Endothelial cell of umbilical vein (primary cell): ENCODE results near the gene PRKD2. TPM values are rescaled to one million over a fixed set of nuclear protein-coding genes. Genes with fewer than 3 reads are reported as not detected.
A peak's percentile ranks its signal among the peaks of the same experiment; 100 is the strongest.

ENCODE experiments used
- BruUV-seq: library from RNA; stranded (reverse); fragments of 400-500 nt; replicated peaks from 2 replicates; lab custom pipeline; 2021; lab: Mats Ljungman, UMichigan
- CTCF ChIA-PET: fragments of 300-600, 350-600 bp; sonication (Branson Sonifier 250); formaldehyde crosslinking; loops from one replicate; lab custom pipeline; 2021; ENCODE audit warnings: antibody characterized with exemption, inconsistent platforms; lab: Charles Lee
- POLR2A ChIA-PET: fragments of 300-600, 350-600 bp; sonication (Branson Sonifier 250); formaldehyde crosslinking; loops from one replicate; lab custom pipeline; 2021; ENCODE audit warnings: antibody characterized with exemption, inconsistent platforms; lab: Charles Lee
- DNase-seq: peaks from one replicate; pipeline ENCODE4 v3.0.0-alpha.2; 2011; ENCODE audit warnings: low read depth, low spot score
- FAIRE-seq: peaks from 2 replicates; lab custom pipeline; 2011; peaks lifted over from hg19 to GRCh38; lab: Jason Lieb, UNC
- H2AFZ ChIP-seq: 2 replicates; pipeline ENCODE4 v1.6.0; 2012; ENCODE audit warnings: low read depth, low read length, control low read depth, inconsistent platforms
- H3K27ac ChIP-seq: 2 replicates; pipeline ENCODE4 v1.5.1; 2011; ENCODE audit warnings: low read depth, mild to moderate bottlenecking, control low read depth, low read length, moderate library complexity; ENCODE audit not compliant: insufficient read depth
- H3K27me3 ChIP-seq, 2 experiments: 2 replicates each; pipeline versions ENCODE4 v1.6.0 to v1.6.1; 2011; ENCODE audit warnings: low read length in 2 of 2, mixed read lengths in 1 of 2; ENCODE audit not compliant: control insufficient read depth in 2 of 2, insufficient read depth in 2 of 2
- H3K36me3 ChIP-seq, 2 experiments: 2 replicates in 1 of 2; 3 replicates in 1 of 2; pipeline ENCODE4 v1.5.1; 2011; ENCODE audit warnings: low read length in 2 of 2, mild to moderate bottlenecking in 1 of 2, moderate library complexity in 1 of 2; ENCODE audit not compliant: control insufficient read depth in 2 of 2, insufficient read depth in 2 of 2; ENCODE audit errors: extremely low read depth in 1 of 2
- H3K4me1 ChIP-seq: 3 replicates; pipeline ENCODE4 v1.5.1; 2011; ENCODE audit warnings: mild to moderate bottlenecking, low read length; ENCODE audit not compliant: control insufficient read depth, insufficient read depth; ENCODE audit errors: extremely low read depth
- H3K4me2 ChIP-seq: 2 replicates; pipeline ENCODE4 v1.6.1; 2011; ENCODE audit warnings: low read length, control low read depth, mixed read lengths; ENCODE audit not compliant: insufficient read depth
- H3K4me3 ChIP-seq, 3 experiments: fragments of 200-600 bp in 1 of 3; sonication (generic), shearing (Covaris generic) in 1 of 3; replicated peaks in 1 of 3; 2 replicates each; pipeline ENCODE4 v1.5.1; 2011 to 2016; ENCODE audit warnings: control low read depth in 3 of 3, low read length in 3 of 3, mild to moderate bottlenecking in 2 of 3, inconsistent platforms in 1 of 3, low read depth in 1 of 3, moderate library complexity in 1 of 3; ENCODE audit not compliant: insufficient read depth in 1 of 3
- H3K79me2 ChIP-seq: 2 replicates; pipeline ENCODE4 v1.6.0; 2012; ENCODE audit warnings: low read length, inconsistent platforms; ENCODE audit not compliant: control insufficient read depth, insufficient read depth
- H3K9ac ChIP-seq: replicated peaks from 2 replicates; pipeline ENCODE3; 2011; ENCODE audit warnings: low read length, control low read depth; ENCODE audit not compliant: insufficient read depth; ENCODE audit errors: extremely low read depth
- H3K9me1 ChIP-seq: replicated peaks from 3 replicates; pipeline ENCODE4 v1.6.0; 2011; ENCODE audit warnings: mild to moderate bottlenecking, low read length; ENCODE audit not compliant: control insufficient read depth, insufficient read depth; ENCODE audit errors: extremely low read depth
- H3K9me3 ChIP-seq: replicated peaks from 2 replicates; pipeline ENCODE4 v1.5.1; 2012; ENCODE audit warnings: low read length, inconsistent platforms; ENCODE audit not compliant: control insufficient read depth, insufficient read depth
- H4K20me1 ChIP-seq: replicated peaks from 2 replicates; pipeline ENCODE3; 2011; ENCODE audit warnings: mild to moderate bottlenecking, low read length; ENCODE audit not compliant: control insufficient read depth, insufficient read depth; ENCODE audit errors: extremely low read depth
- FOS ChIP-seq: IDR thresholded peaks from 2 replicates; pipeline ENCODE4 v1.6.1; 2011; ENCODE audit warnings: mild to moderate bottlenecking, low read length, moderate library complexity, borderline replicate concordance; ENCODE audit not compliant: insufficient read depth
- GATA2 ChIP-seq: IDR thresholded peaks from 2 replicates; pipeline ENCODE4 v1.7.0; 2011; ENCODE audit warnings: low read depth, mild to moderate bottlenecking, moderate library complexity, mixed read lengths, low read length; ENCODE audit not compliant: insufficient read length, insufficient read depth
- JUN ChIP-seq: IDR thresholded peaks from 2 replicates; pipeline ENCODE4 v1.6.1; 2011; ENCODE audit warnings: borderline replicate concordance, low read depth; ENCODE audit not compliant: insufficient read length, insufficient read depth
- POLR2A ChIP-seq: IDR thresholded peaks from 2 replicates; pipeline ENCODE4 v1.6.1; 2012; ENCODE audit warnings: low read depth, mild to moderate bottlenecking, control low read depth, low read length
- dilution Hi-C: fragments of 300-500 bp; cut with MboI; formaldehyde crosslinking; loops from one replicate; pipeline ENCODE4 v1.15.0; 2019; ENCODE audit warnings: low sequenced_read_pairs; ENCODE audit not compliant: extremely low pct_ligation_motif_present
- intact Hi-C: fragments of 100-400 bp; cut with micrococcal nuclease; formaldehyde crosslinking; loops from one replicate; pipeline ENCODE4 v1.10.0; 2022
- polyA plus RNA-seq, 4 experiments: library from polyadenylated mRNA; depleted of rRNA in 3 of 4; stranded (reverse) in 3 of 4; unstranded in 1 of 4; fragments of >200 nt; gene quantifications; 2 replicates each; pipeline versions ENCODE4 v1.2.1 to v1.2.3, GENCODE V29; 2011 to 2012; ENCODE audit warnings: missing spikeins in 1 of 4
- total RNA-seq: library from RNA; stranded (reverse); gene quantifications from 2 replicates; pipeline ENCODE4 v1.2.3, GENCODE V29; 2021

Gene PRKD2
- total and polyA plus RNA-seq, 2 donors (not counting 3 experiments of a cell fraction or from before 2014, with no cell fraction given) = 40.4 to 94.9 TPM

DNA sequence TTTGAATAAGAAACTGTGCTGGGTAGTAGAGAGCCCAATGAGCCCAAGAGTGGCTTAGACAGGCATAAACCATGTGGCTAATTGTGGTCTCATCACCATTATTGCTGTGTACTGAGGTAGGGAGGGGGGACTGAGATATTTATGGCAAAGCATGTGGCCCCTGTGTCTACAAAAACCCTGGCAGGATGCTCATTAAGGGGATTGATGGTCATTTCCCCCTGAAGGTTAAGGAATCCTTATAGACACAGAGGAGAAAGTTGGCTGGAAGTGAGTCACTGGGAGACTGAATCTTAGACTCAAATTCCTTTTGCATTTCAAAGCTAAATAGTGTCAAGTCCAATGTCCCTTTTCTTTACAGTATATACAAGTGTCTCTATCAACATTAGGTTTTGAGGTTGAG lies 46.1 kb downstream of the PRKD2 start:
- no peaks in the 10 kb centered on the region for H3K9me3 ChIP-seq
- DNase-seq = peak; percentile 21
- no peaks in the 10 kb centered on the region for H3K27me3 ChIP-seq
- H3K27ac ChIP-seq = peak overlapping the region; percentile 19
- peaks cover 15 to 21% of the 10 kb centered on the region in 2 experiments for H3K36me3 ChIP-seq
- H4K20me1 ChIP-seq = no peaks in the 10 kb centered on the region
- ChIA-PET CTCF (interaction anchor here (1.2 to 2.8 kb wide), 4 partner anchors 9 to 141 kb away, joined by 4 to 10 read pairs (median 7); no protein-coding TSS in a partner anchor), POLR2A (no interaction called here)
- TF ChIP-seq FOS (peak; percentile 52), POLR2A (no peak), GATA2 (no peak)
- dilution Hi-C loops = no loop called here
- peak; percentile 72 for FAIRE-seq
- BruUV-seq = no TSS peak
- no peaks in the 10 kb centered on the region for H3K79me2 ChIP-seq
- intact Hi-C loops = no loop called here
- no peak overlapping the region for H2AFZ ChIP-seq
- H3K4me2 ChIP-seq = no peak overlapping the region
- H3K9me1 ChIP-seq = no peaks in the 10 kb centered on the region
- H3K4me1 ChIP-seq = peaks cover 4% of the 10 kb centered on the region
- H3K9ac ChIP-seq = no peak overlapping the region
- no peak overlapping the region for H3K4me3 ChIP-seq

DNA sequence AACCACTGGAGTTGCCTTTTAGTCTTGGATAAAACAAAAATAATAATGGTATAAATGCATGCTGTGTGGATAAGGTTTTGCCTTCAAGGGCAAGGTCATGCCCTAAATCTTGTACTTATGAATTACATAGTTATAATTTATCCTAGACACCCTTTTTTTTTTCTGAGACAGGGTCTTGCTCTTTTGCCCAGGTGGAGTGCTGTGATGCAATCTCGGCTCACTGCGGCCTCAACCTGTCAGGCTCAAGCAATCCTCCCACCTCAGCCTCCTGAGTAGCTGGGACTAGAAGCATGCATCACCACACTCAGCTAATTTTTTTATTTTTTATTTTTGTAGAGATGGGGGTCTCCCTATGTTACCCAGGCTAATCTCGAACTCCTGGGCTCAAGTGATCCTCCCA lies 48.3 kb downstream of the PRKD2 start:
- dilution Hi-C loops = no loop called here
- POLR2A ChIA-PET = no interaction called here
- intact Hi-C loops = no loop called here

More for the DNA sequence above, 48.3 kb downstream of the PRKD2 start:
- BruUV-seq = no TSS peak
- no peak overlapping the region for H3K4me2 ChIP-seq
- no peaks in the 10 kb centered on the region for H3K9me3 ChIP-seq
- DNase-seq (no peak), FAIRE-seq (no peak)
- no peak overlapping the region for H3K9ac ChIP-seq
- H3K27me3 ChIP-seq = no peaks in the 10 kb centered on the region
- CTCF ChIA-PET = no interaction called here
- no peaks in the 10 kb centered on the region for H3K9me1 ChIP-seq
- TF ChIP-seq JUN (no peak), GATA2 (no peak)
- peaks cover 4% of the 10 kb centered on the region for H3K4me1 ChIP-seq
- H4K20me1 ChIP-seq = no peaks in the 10 kb centered on the region
- peaks cover 4 to 8% of the 10 kb centered on the region in 2 experiments for H3K36me3 ChIP-seq
- no peak overlapping the region for H3K27ac ChIP-seq
- no peak overlapping the region for H3K4me3 ChIP-seq
- no peak overlapping the region for H2AFZ ChIP-seq
- no peaks in the 10 kb centered on the region for H3K79me2 ChIP-seq
